ENCODE results near the gene ATPAF1. TPM values are rescaled to one million over a fixed set of nuclear protein-coding genes. Genes with fewer than 3 reads are reported as not detected.
A peak's percentile ranks its signal among the peaks of the same experiment; 100 is the strongest.

ATPAF1 gene
- total RNA-seq, 1 donor from 2014 or later: 36.2 TPM

GRCh38 chr1:46646844-46647243 lies 21.3 kb downstream of the ATPAF1 start:
- no peak for DNase-seq

GRCh38 chr1:46646331-46646730 lies 21.8 kb downstream of the ATPAF1 start:
- no peak for DNase-seq

- no peak for DNase-seq
These were observed 22.3 kb downstream of the ATPAF1 start for GRCh38 chr1:46645815-46646214.

- peak; percentile 37 for DNase-seq
These were observed 24.8 kb downstream of the ATPAF1 start for GRCh38 chr1:46643368-46643775.

- no peak for DNase-seq
These were observed 26.0 kb downstream of the ATPAF1 start for GRCh38 chr1:46642115-46642680.

GRCh38 chr1:46639547-46639946 lies 28.6 kb downstream of the ATPAF1 start:
- DNase-seq: no peak

- DNase-seq: no peak
These were observed 29.2 kb downstream of the ATPAF1 start for GRCh38 chr1:46638921-46639320.

- DNase-seq: no peak
These were observed 30.6 kb downstream of the ATPAF1 start for GRCh38 chr1:46637444-46638083.

- DNase-seq: no peak
These were observed 33.0 kb downstream of the ATPAF1 start for GRCh38 chr1:46635205-46635604.

GRCh38 chr1:46630719-46631118 lies 37.4 kb downstream of the ATPAF1 start:
- DNase-seq: no peak

- no peak for DNase-seq
These were observed 44.2 kb downstream of the ATPAF1 start for GRCh38 chr1:46623743-46624644.

- DNase-seq: peak; percentile 72
These were observed 45.8 kb downstream of the ATPAF1 start for GRCh38 chr1:46622344-46622743.

GRCh38 chr1:46621930-46622329 lies 46.2 kb downstream of the ATPAF1 start:
- DNase-seq: no peak

GRCh38 chr1:46619656-46620258 lies 48.4 kb downstream of the ATPAF1 start:
- DNase-seq: no peak

GRCh38 chr1:46618754-46619415 lies 49.3 kb downstream of the ATPAF1 start:
- DNase-seq: no peak

GRCh38 chr1:46617833-46618232 lies 50.3 kb downstream of the ATPAF1 start:
- no peak for DNase-seq

- DNase-seq: no peak
These were observed 50.9 kb downstream of the ATPAF1 start for GRCh38 chr1:46617108-46617800.

- peak; percentile 83 for DNase-seq
These were observed 51.7 kb downstream of the ATPAF1 start, which contains the start of gene MOB3C for GRCh38 chr1:46616277-46617107. MOB3C (minus strand) TSS chr1:46616811; CDS start chr1:46613321, 3,490 bp downstream.

GRCh38 chr1:46615735-46616134 lies 52.4 kb downstream of the ATPAF1 start:
- DNase-seq: no peak

- no peak for DNase-seq
These were observed 53.1 kb downstream of the ATPAF1 start for GRCh38 chr1:46615088-46615487.

GRCh38 chr1:46614604-46614984 lies 53.6 kb downstream of the ATPAF1 start:
- DNase-seq: no peak
